MG63 (cell line): ENCODE results near the gene RUFY1. TPM values are rescaled to one million over a fixed set of nuclear protein-coding genes. Genes with fewer than 3 reads are reported as not detected.

ENCODE experiments used
- total RNA-seq: library from RNA; depleted of rRNA; stranded (reverse); fragments of >200 nt; shearing (Covaris generic); gene quantifications from 2 replicates; pipeline ENCODE4 v1.2.3, GENCODE V29; 2014; ENCODE audit warnings: low replicate concordance; rRNA removed

Gene RUFY1
- total RNA-seq, 1 experiment from 2014 or later, result 65.6 TPM

Other genes starting within 250 kb of the RUFY1 start
- 88.7 and 141 TPM in 2 replicates for gene ADAMTS2, start 205.1 kb upstream of the RUFY1 start, total RNA-seq
- 45.4 and 70.6 TPM in 2 replicates for gene HNRNPH1, start 73.1 kb downstream of the RUFY1 start, total RNA-seq
- not detected in 2 replicates for gene CBY3, start 130.5 kb downstream of the RUFY1 start, total RNA-seq
- 1,325 and 1,676 TPM in 2 replicates for gene CANX, start 148.4 kb downstream of the RUFY1 start, total RNA-seq
- gene MAML1, start 182.3 kb downstream of the RUFY1 start, total RNA-seq, result 10.6 and 21.3 TPM in 2 replicates
- gene LTC4S, start 243.4 kb downstream of the RUFY1 start, total RNA-seq, result 1.7 TPM in 1 of 2 replicates, not detected in the other